ENCODE measurements around the gene TNFSF12. TPM values are rescaled to one million over a fixed set of nuclear protein-coding genes. Genes with fewer than 3 reads are reported as not detected.

Gene TNFSF12
- total and polyA plus RNA-seq, 2 donors from 2014 or later = 48.0 to 61.8 TPM

DNA sequence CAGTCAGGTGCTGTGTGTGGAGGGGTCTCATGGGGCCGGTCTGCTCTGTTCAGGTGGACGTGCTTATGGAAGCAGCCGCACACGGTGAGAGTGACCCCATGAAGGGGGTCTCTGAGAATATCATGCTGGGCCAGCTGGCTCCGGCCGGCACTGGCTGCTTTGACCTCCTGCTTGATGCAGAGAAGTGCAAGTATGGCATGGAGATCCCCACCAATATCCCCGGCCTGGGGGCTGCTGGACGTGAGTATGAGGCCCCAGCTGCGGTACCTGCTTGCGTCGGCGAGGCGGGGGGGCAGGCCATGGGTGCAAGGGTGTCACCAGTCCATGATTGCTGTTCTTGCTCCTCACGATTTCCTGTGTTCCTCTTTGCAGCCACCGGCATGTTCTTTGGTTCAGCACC, 36.8 kb upstream of the TNFSF12 start:
- no peak overlapping the region for H3K9ac ChIP-seq (ENCODE audit: low read length in 3 of 3)
- no peak overlapping the region for H3K27ac ChIP-seq (ENCODE audit: low read depth in 2 of 2, low read length in 2 of 2)
- no peak overlapping the region for H3K4me3 ChIP-seq (ENCODE audit: low read length in 3 of 3)
- no peak for TF ChIP-seq CTCF (IDR thresholded peaks at IDR 0.05; ENCODE audit: borderline replicate concordance, extremely low read depth, insufficient read depth)
- intact Hi-C loops (cut with DNase I) = no loop called here
- no peak for FAIRE-seq
- no peak for DNase-seq
- H3K9me3 ChIP-seq (ENCODE audit: control insufficient read depth in 2 of 3, insufficient read depth in 1 of 3, low read length in 3 of 3) = no peaks in the 10 kb centered on the region
- peaks cover 12 to 62% (median 47%) of the 10 kb centered on the region in 3 donors for H3K36me3 ChIP-seq (ENCODE audit: control insufficient read depth in 2 of 3, insufficient read depth in 3 of 3, low read length in 3 of 3)
- H3K27me3 ChIP-seq (ENCODE audit: control insufficient read depth, insufficient read depth, low read length) = no peaks in the 10 kb centered on the region
- H3K4me1 ChIP-seq (ENCODE audit: control insufficient read depth in 2 of 3, insufficient read depth in 2 of 3, low read depth in 1 of 3, low read length in 3 of 3) = no peaks in the 10 kb centered on the region

DNA sequence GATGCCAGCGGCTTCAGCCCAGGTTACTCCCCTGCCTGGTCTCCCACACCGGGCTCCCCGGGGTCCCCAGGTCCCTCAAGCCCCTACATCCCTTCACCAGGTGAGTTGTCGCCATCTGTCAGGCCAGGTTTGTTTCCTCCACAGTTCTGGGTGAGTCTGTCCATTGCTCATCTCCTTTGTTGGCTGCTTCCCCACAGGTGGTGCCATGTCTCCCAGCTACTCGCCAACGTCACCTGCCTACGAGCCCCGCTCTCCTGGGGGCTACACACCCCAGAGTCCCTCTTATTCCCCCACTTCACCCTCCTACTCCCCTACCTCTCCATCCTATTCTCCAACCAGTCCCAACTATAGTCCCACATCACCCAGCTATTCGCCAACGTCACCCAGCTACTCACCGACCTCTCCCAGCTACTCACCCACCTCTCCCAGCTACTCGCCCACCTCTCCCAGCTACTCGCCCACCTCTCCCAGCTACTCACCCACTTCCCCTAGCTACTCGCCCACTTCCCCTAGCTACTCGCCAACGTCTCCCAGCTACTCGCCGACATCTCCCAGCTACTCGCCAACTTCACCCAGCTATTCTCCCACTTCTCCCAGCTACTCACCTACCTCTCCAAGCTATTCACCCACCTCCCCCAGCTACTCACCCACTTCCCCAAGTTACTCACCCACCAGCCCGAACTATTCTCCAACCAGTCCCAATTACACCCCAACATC, 35.9 kb upstream of the TNFSF12 start:
- TF ChIP-seq CTCF (IDR thresholded peaks at IDR 0.05; ENCODE audit: borderline replicate concordance, extremely low read depth, insufficient read depth) = no peak
- H3K27me3 ChIP-seq (ENCODE audit: control insufficient read depth, insufficient read depth, low read length) = no peaks in the 10 kb centered on the region
- no peak overlapping the region for H3K4me3 ChIP-seq (ENCODE audit: low read length in 3 of 3)
- DNase-seq (no peak), FAIRE-seq (no peak)
- intact Hi-C loops (cut with DNase I) = no loop called here
- H3K27ac ChIP-seq (ENCODE audit: low read depth in 2 of 2, low read length in 2 of 2) = no peak overlapping the region
- H3K9ac ChIP-seq (ENCODE audit: low read length in 3 of 3) = no peak overlapping the region
- H3K36me3 ChIP-seq (ENCODE audit: control insufficient read depth in 2 of 3, insufficient read depth in 3 of 3, low read length in 3 of 3) = peaks cover 12 to 56% (median 45%) of the 10 kb centered on the region in 3 donors
- H3K9me3 ChIP-seq (ENCODE audit: control insufficient read depth in 2 of 3, insufficient read depth in 1 of 3, low read length in 3 of 3) = no peaks in the 10 kb centered on the region
- no peaks in the 10 kb centered on the region for H3K4me1 ChIP-seq (ENCODE audit: control insufficient read depth in 2 of 3, insufficient read depth in 2 of 3, low read depth in 1 of 3, low read length in 3 of 3)

DNA sequence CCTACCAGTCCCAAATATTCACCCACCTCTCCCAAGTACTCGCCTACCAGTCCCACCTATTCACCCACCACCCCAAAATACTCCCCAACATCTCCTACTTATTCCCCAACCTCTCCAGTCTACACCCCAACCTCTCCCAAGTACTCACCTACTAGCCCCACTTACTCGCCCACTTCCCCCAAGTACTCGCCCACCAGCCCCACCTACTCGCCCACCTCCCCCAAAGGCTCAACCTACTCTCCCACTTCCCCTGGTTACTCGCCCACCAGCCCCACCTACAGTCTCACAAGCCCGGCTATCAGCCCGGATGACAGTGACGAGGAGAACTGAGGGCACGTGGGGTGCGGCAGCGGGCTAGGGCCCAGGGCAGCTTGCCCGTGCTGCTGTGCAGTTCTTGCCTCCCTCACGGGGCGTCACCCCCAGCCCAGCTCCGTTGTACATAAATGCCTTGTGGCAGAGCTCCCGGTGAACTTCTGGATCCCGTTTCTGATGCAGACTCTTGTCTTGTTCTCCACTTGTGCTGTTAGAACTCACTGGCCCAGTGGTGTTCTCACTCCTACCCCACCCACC, 34.9 kb upstream of the TNFSF12 start:
- Histone ChIP-seq H3K36me3 (ENCODE audit: control insufficient read depth in 2 of 3, insufficient read depth in 3 of 3, low read length in 3 of 3) (peaks cover 8 to 47% (median 38%) of the 10 kb centered on the region in 3 donors), H3K27me3 (ENCODE audit: control insufficient read depth, insufficient read depth, low read length) (no peaks in the 10 kb centered on the region), H3K9ac (ENCODE audit: low read length in 3 of 3) (no peak overlapping the region), H3K4me3 (ENCODE audit: low read length in 3 of 3) (no peak overlapping the region), H3K4me1 (ENCODE audit: control insufficient read depth in 2 of 3, insufficient read depth in 2 of 3, low read depth in 1 of 3, low read length in 3 of 3) (no peaks in the 10 kb centered on the region), H3K27ac (ENCODE audit: low read depth in 2 of 2, low read length in 2 of 2) (no peak overlapping the region), H3K9me3 (ENCODE audit: control insufficient read depth in 2 of 3, insufficient read depth in 1 of 3, low read length in 3 of 3) (no peaks in the 10 kb centered on the region)
- intact Hi-C loops (cut with DNase I) = no loop called here
- FAIRE-seq (no peak), DNase-seq (no peak)
- no peak for TF ChIP-seq CTCF (IDR thresholded peaks at IDR 0.05; ENCODE audit: borderline replicate concordance, extremely low read depth, insufficient read depth)
